Nephron progenitor cell (in vitro differentiated cells): ENCODE data around the gene STK33.

Source experiments
- DNase-seq: peaks from one replicate; pipeline ENCODE4 v3.0.0; 2021
- H3K27ac Mint-ChIP-seq: 2 replicates; pipeline ENCODE4 v1.8.0; 2021; ENCODE audit warnings: mild to moderate bottlenecking, moderate library complexity, mixed read lengths
- H3K27me3 Mint-ChIP-seq: 2 replicates; pipeline ENCODE4 v1.8.0; 2021; ENCODE audit warnings: mild to moderate bottlenecking, low read depth, mixed read lengths; ENCODE audit not compliant: poor library complexity
- H3K36me3 Mint-ChIP-seq: 2 replicates; pipeline ENCODE4 v1.8.0; 2021; ENCODE audit warnings: low read depth, mixed read lengths
- H3K4me1 Mint-ChIP-seq: 2 replicates; pipeline ENCODE4 v1.8.0; 2021; ENCODE audit warnings: mixed read lengths
- H3K4me3 Mint-ChIP-seq: 2 replicates; pipeline ENCODE4 v1.8.0; 2021; ENCODE audit warnings: mild to moderate bottlenecking, moderate library complexity, mixed read lengths
- H3K9me3 Mint-ChIP-seq: 2 replicates; pipeline ENCODE4 v1.8.0; 2021; ENCODE audit warnings: mild to moderate bottlenecking, moderate library complexity, mixed read lengths
- CTCF ChIP-seq: fragments of 200-600 bp; sonication (generic); IDR thresholded peaks from 2 replicates; pipeline ENCODE4 v1.5.0; 2021; ENCODE audit warnings: antibody characterized with exemption

STK33 gene

GRCh38 chr11:8386134-8386864, 207.7 kb downstream of the STK33 start:
- H3K9me3 Mint-ChIP-seq = no peaks in the 10 kb centered on the region
- peaks cover 60% of the 10 kb centered on the region for H3K4me1 Mint-ChIP-seq
- no peaks in the 10 kb centered on the region for H3K36me3 Mint-ChIP-seq
- H3K4me3 Mint-ChIP-seq = no peak overlapping the region
- TF ChIP-seq CTCF = no peak
- peaks cover 3% of the 10 kb centered on the region for H3K27me3 Mint-ChIP-seq
- DNase-seq = no peak
- H3K27ac Mint-ChIP-seq = no peak overlapping the region

GRCh38 chr11:8384199-8384821, 209.7 kb downstream of the STK33 start:
- DNase-seq = peak; percentile 40
- H3K27ac Mint-ChIP-seq = peak overlapping the region; percentile 63

GRCh38 chr11:8383627-8384026, 210.4 kb downstream of the STK33 start:
- no peak overlapping the region for H3K27ac Mint-ChIP-seq
- H3K9me3 Mint-ChIP-seq = peaks cover 8% of the 10 kb centered on the region
- no peak for DNase-seq
- TF ChIP-seq CTCF = no peak
- peaks cover 42% of the 10 kb centered on the region for H3K4me1 Mint-ChIP-seq
- H3K27me3 Mint-ChIP-seq = peaks cover 2% of the 10 kb centered on the region
- no peak overlapping the region for H3K4me3 Mint-ChIP-seq
- H3K36me3 Mint-ChIP-seq = peaks cover 6% of the 10 kb centered on the region

More at GRCh38 chr11:8384199-8384821, 209.7 kb downstream of the STK33 start:
- H3K4me3 Mint-ChIP-seq = peak overlapping the region; percentile 34
- peaks cover 49% of the 10 kb centered on the region for H3K4me1 Mint-ChIP-seq
- peaks cover 3% of the 10 kb centered on the region for H3K27me3 Mint-ChIP-seq
- TF ChIP-seq CTCF = no peak
- peaks cover 4% of the 10 kb centered on the region for H3K9me3 Mint-ChIP-seq
- no peaks in the 10 kb centered on the region for H3K36me3 Mint-ChIP-seq

- Mint-ChIP-seq H3K27ac (peak overlapping the region; percentile 68), H3K4me1 (peaks cover 41% of the 10 kb centered on the region), H3K4me3 (no peak overlapping the region), H3K27me3 (no peaks in the 10 kb centered on the region), H3K9me3 (peaks cover 8% of the 10 kb centered on the region), H3K36me3 (peaks cover 6% of the 10 kb centered on the region)
- no peak for TF ChIP-seq CTCF
- DNase-seq = no peak
Measured at GRCh38 chr11:8383227-8383626, 210.8 kb downstream of the STK33 start.

- no peak overlapping the region for H3K4me3 Mint-ChIP-seq
- TF ChIP-seq CTCF = no peak
- no peak for DNase-seq
- H3K9me3 Mint-ChIP-seq = peaks cover 12% of the 10 kb centered on the region
- no peak overlapping the region for H3K27ac Mint-ChIP-seq
- peaks cover 41% of the 10 kb centered on the region for H3K4me1 Mint-ChIP-seq
- no peaks in the 10 kb centered on the region for H3K27me3 Mint-ChIP-seq
- H3K36me3 Mint-ChIP-seq = peaks cover 13% of the 10 kb centered on the region
Measured at GRCh38 chr11:8382436-8383053, 211.5 kb downstream of the STK33 start.
